ENCODE data around the gene ADRA2C.
A peak's percentile ranks its signal among the peaks of the same experiment; 100 is the strongest.

ADRA2C gene

GRCh38 chr4:3736290-3736689 lies 29.9 kb upstream of the ADRA2C start:
- Histone ChIP-seq H3K4me1 (ENCODE audit: control insufficient read depth, insufficient read depth, low read length) (no peaks in the 10 kb centered on the region), H3K9me3 (ENCODE audit: control insufficient read depth, low read length) (peaks cover 18% of the 10 kb centered on the region), H3K4me3 (ENCODE audit: low read length) (no peak overlapping the region), H3K36me3 (ENCODE audit: control insufficient read depth, insufficient read depth, low read length, severe bottlenecking) (no peaks in the 10 kb centered on the region), H3K27me3 (replicated peaks; ENCODE audit: control insufficient read depth, insufficient read depth, low read length) (peaks cover 73% of the 10 kb centered on the region), H3K9ac (ENCODE audit: low read length) (no peak overlapping the region)
- DNase-seq (ENCODE audit: low read depth): no peak

- no peak for DNase-seq (ENCODE audit: low read depth)
- H3K9ac ChIP-seq (ENCODE audit: low read length): no peak overlapping the region
- no peak overlapping the region for H3K4me3 ChIP-seq (ENCODE audit: low read length)
- H3K4me1 ChIP-seq (ENCODE audit: control insufficient read depth, insufficient read depth, low read length): no peaks in the 10 kb centered on the region
- H3K27me3 ChIP-seq (replicated peaks; ENCODE audit: control insufficient read depth, insufficient read depth, low read length): peaks cover 74% of the 10 kb centered on the region
- H3K9me3 ChIP-seq (ENCODE audit: control insufficient read depth, low read length): peaks cover 18% of the 10 kb centered on the region
- no peaks in the 10 kb centered on the region for H3K36me3 ChIP-seq (ENCODE audit: control insufficient read depth, insufficient read depth, low read length, severe bottlenecking)
These were observed 29.4 kb upstream of the ADRA2C start for GRCh38 chr4:3736806-3737205.

GRCh38 chr4:3739577-3739976 lies 26.6 kb upstream of the ADRA2C start:
- H3K27me3 ChIP-seq (replicated peaks; ENCODE audit: control insufficient read depth, insufficient read depth, low read length): peaks cover 72% of the 10 kb centered on the region
- H3K9ac ChIP-seq (ENCODE audit: low read length): no peak overlapping the region
- H3K36me3 ChIP-seq (ENCODE audit: control insufficient read depth, insufficient read depth, low read length, severe bottlenecking): no peaks in the 10 kb centered on the region
- no peak for DNase-seq (ENCODE audit: low read depth)
- no peak overlapping the region for H3K4me3 ChIP-seq (ENCODE audit: low read length)
- peaks cover 31% of the 10 kb centered on the region for H3K9me3 ChIP-seq (ENCODE audit: control insufficient read depth, low read length)
- no peaks in the 10 kb centered on the region for H3K4me1 ChIP-seq (ENCODE audit: control insufficient read depth, insufficient read depth, low read length)

- H3K36me3 ChIP-seq (ENCODE audit: control insufficient read depth, insufficient read depth, low read length, severe bottlenecking): no peaks in the 10 kb centered on the region
- no peak for DNase-seq (ENCODE audit: low read depth)
These were observed 25.9 kb upstream of the ADRA2C start for GRCh38 chr4:3740256-3740655.

GRCh38 chr4:3741217-3742011 lies 24.8 kb upstream of the ADRA2C start:
- no peak overlapping the region for H3K9ac ChIP-seq (ENCODE audit: low read length)
- H3K4me1 ChIP-seq (ENCODE audit: control insufficient read depth, insufficient read depth, low read length): no peaks in the 10 kb centered on the region
- no peaks in the 10 kb centered on the region for H3K36me3 ChIP-seq (ENCODE audit: control insufficient read depth, insufficient read depth, low read length, severe bottlenecking)
- H3K4me3 ChIP-seq (ENCODE audit: low read length): no peak overlapping the region
- no peak for DNase-seq (ENCODE audit: low read depth)
- peaks cover 21% of the 10 kb centered on the region for H3K9me3 ChIP-seq (ENCODE audit: control insufficient read depth, low read length)
- H3K27me3 ChIP-seq (replicated peaks; ENCODE audit: control insufficient read depth, insufficient read depth, low read length): peaks cover 78% of the 10 kb centered on the region

More at GRCh38 chr4:3740256-3740655, 25.9 kb upstream of the ADRA2C start:
- Histone ChIP-seq H3K4me1 (ENCODE audit: control insufficient read depth, insufficient read depth, low read length) (no peaks in the 10 kb centered on the region), H3K9ac (ENCODE audit: low read length) (no peak overlapping the region), H3K27me3 (replicated peaks; ENCODE audit: control insufficient read depth, insufficient read depth, low read length) (peaks cover 73% of the 10 kb centered on the region), H3K4me3 (ENCODE audit: low read length) (no peak overlapping the region), H3K9me3 (ENCODE audit: control insufficient read depth, low read length) (peaks cover 31% of the 10 kb centered on the region)

GRCh38 chr4:3742610-3743009 lies 23.6 kb upstream of the ADRA2C start:
- H3K4me1 ChIP-seq (ENCODE audit: control insufficient read depth, insufficient read depth, low read length): no peaks in the 10 kb centered on the region
- no peak for DNase-seq (ENCODE audit: low read depth)
- H3K27me3 ChIP-seq (replicated peaks; ENCODE audit: control insufficient read depth, insufficient read depth, low read length): peaks cover 73% of the 10 kb centered on the region
- H3K36me3 ChIP-seq (ENCODE audit: control insufficient read depth, insufficient read depth, low read length, severe bottlenecking): no peaks in the 10 kb centered on the region
- no peak overlapping the region for H3K4me3 ChIP-seq (ENCODE audit: low read length)
- peaks cover 13% of the 10 kb centered on the region for H3K9me3 ChIP-seq (ENCODE audit: control insufficient read depth, low read length)
- no peak overlapping the region for H3K9ac ChIP-seq (ENCODE audit: low read length)

GRCh38 chr4:3744232-3744631 lies 22.0 kb upstream of the ADRA2C start:
- H3K36me3 ChIP-seq (ENCODE audit: control insufficient read depth, insufficient read depth, low read length, severe bottlenecking): no peaks in the 10 kb centered on the region
- H3K9me3 ChIP-seq (ENCODE audit: control insufficient read depth, low read length): peaks cover 13% of the 10 kb centered on the region
- H3K9ac ChIP-seq (ENCODE audit: low read length): no peak overlapping the region
- no peak for DNase-seq (ENCODE audit: low read depth)
- H3K4me3 ChIP-seq (ENCODE audit: low read length): no peak overlapping the region
- H3K27me3 ChIP-seq (replicated peaks; ENCODE audit: control insufficient read depth, insufficient read depth, low read length): peaks cover 83% of the 10 kb centered on the region
- H3K4me1 ChIP-seq (ENCODE audit: control insufficient read depth, insufficient read depth, low read length): no peaks in the 10 kb centered on the region

GRCh38 chr4:3744901-3745300 lies 21.3 kb upstream of the ADRA2C start:
- peaks cover 88% of the 10 kb centered on the region for H3K27me3 ChIP-seq (replicated peaks; ENCODE audit: control insufficient read depth, insufficient read depth, low read length)
- DNase-seq (ENCODE audit: low read depth): no peak
- H3K36me3 ChIP-seq (ENCODE audit: control insufficient read depth, insufficient read depth, low read length, severe bottlenecking): no peaks in the 10 kb centered on the region
- peaks cover 13% of the 10 kb centered on the region for H3K9me3 ChIP-seq (ENCODE audit: control insufficient read depth, low read length)
- no peaks in the 10 kb centered on the region for H3K4me1 ChIP-seq (ENCODE audit: control insufficient read depth, insufficient read depth, low read length)
- no peak overlapping the region for H3K4me3 ChIP-seq (ENCODE audit: low read length)
- no peak overlapping the region for H3K9ac ChIP-seq (ENCODE audit: low read length)

- Histone ChIP-seq H3K4me3 (ENCODE audit: low read length) (no peak overlapping the region), H3K4me1 (ENCODE audit: control insufficient read depth, insufficient read depth, low read length) (no peaks in the 10 kb centered on the region)
These were observed 20.1 kb upstream of the ADRA2C start for GRCh38 chr4:3745886-3746656.

GRCh38 chr4:3746701-3747580 lies 19.2 kb upstream of the ADRA2C start:
- no peak for DNase-seq (ENCODE audit: low read depth)
- no peaks in the 10 kb centered on the region for H3K4me1 ChIP-seq (ENCODE audit: control insufficient read depth, insufficient read depth, low read length)
- H3K9me3 ChIP-seq (ENCODE audit: control insufficient read depth, low read length): peaks cover 12% of the 10 kb centered on the region
- peaks cover 84% of the 10 kb centered on the region for H3K27me3 ChIP-seq (replicated peaks; ENCODE audit: control insufficient read depth, insufficient read depth, low read length)
- no peak overlapping the region for H3K9ac ChIP-seq (ENCODE audit: low read length)
- no peaks in the 10 kb centered on the region for H3K36me3 ChIP-seq (ENCODE audit: control insufficient read depth, insufficient read depth, low read length, severe bottlenecking)
- H3K4me3 ChIP-seq (ENCODE audit: low read length): no peak overlapping the region

More at GRCh38 chr4:3745886-3746656, 20.1 kb upstream of the ADRA2C start:
- no peak for DNase-seq (ENCODE audit: low read depth)
- Histone ChIP-seq H3K27me3 (replicated peaks; ENCODE audit: control insufficient read depth, insufficient read depth, low read length) (peaks cover 83% of the 10 kb centered on the region), H3K36me3 (ENCODE audit: control insufficient read depth, insufficient read depth, low read length, severe bottlenecking) (no peaks in the 10 kb centered on the region), H3K9me3 (ENCODE audit: control insufficient read depth, low read length) (peaks cover 13% of the 10 kb centered on the region), H3K9ac (ENCODE audit: low read length) (no peak overlapping the region)

- H3K27me3 ChIP-seq (replicated peaks; ENCODE audit: control insufficient read depth, insufficient read depth, low read length): peaks cover 84% of the 10 kb centered on the region
- peak; percentile 25 for DNase-seq (ENCODE audit: low read depth)
These were observed 18.6 kb upstream of the ADRA2C start for GRCh38 chr4:3747581-3747904.

More at GRCh38 chr4:3747581-3747904, 18.6 kb upstream of the ADRA2C start:
- Histone ChIP-seq H3K9ac (ENCODE audit: low read length) (no peak overlapping the region), H3K9me3 (ENCODE audit: control insufficient read depth, low read length) (peaks cover 6% of the 10 kb centered on the region), H3K4me3 (ENCODE audit: low read length) (no peak overlapping the region), H3K4me1 (ENCODE audit: control insufficient read depth, insufficient read depth, low read length) (no peaks in the 10 kb centered on the region), H3K36me3 (ENCODE audit: control insufficient read depth, insufficient read depth, low read length, severe bottlenecking) (no peaks in the 10 kb centered on the region)
